Measurements from ENCODE around the gene EPB41. TPM values are rescaled to one million over a fixed set of nuclear protein-coding genes. Genes with fewer than 3 reads are reported as not detected.
"Not testable (repeated sequence)": the region's sequence is repeated elsewhere in the genome, so short reads cannot be mapped to it uniquely, and the experiment has no call there.

The EPB41 gene
- total RNA-seq, 1 donor from 2014 or later: 37.7 TPM

GRCh38 chr1:29126198-29126597 is 211.8 kb downstream of the EPB41 start:
- no peak for DNase-seq (ENCODE audit: low spot score)

- DNase-seq (ENCODE audit: low spot score): no peak
These were observed 214.4 kb downstream of the EPB41 start for GRCh38 chr1:29128739-29129138.

DNA sequence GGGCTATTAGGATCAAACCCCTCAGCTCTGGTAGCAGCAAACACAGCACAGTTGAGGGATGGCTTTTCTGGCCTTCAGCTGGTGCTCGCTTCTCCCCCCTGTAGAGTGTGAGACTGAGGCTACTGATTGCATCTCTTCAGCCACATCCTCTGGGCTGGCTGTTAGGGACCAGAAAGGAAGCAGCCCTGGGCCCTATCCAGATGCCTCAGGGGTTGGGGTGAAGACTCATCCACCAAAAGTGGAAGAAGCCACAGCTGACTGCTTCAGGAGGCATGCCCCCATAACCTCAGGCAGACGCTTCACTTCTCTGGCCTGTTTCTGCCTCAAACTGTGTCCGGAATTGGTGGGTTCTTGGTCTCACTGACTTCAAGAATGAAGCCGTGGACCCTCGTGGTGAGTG is 215.5 kb downstream of the EPB41 start:
- no peak for DNase-seq (ENCODE audit: low spot score)

DNA sequence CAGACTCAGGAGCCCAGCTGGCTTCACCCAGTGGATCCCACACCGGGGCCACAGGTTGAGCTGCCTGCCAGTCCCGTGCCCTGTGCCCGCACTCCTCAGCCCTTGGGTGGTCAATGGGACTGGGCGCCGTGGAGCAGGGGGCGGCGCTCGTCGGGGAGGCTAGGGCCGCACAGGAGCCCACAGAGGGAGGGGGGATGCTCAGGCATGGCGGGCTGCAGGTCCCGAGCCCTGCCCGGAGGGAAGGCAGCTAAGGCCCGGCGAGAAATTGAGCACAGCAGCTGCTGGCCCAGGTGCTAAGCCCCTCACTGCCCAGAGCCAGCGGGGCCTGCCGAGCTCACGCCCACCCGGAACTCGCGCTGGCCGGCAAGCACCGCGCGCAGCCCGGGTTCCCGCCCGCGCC is 216.7 kb downstream of the EPB41 start:
- DNase-seq (ENCODE audit: low spot score): not testable (repeated sequence)

DNA sequence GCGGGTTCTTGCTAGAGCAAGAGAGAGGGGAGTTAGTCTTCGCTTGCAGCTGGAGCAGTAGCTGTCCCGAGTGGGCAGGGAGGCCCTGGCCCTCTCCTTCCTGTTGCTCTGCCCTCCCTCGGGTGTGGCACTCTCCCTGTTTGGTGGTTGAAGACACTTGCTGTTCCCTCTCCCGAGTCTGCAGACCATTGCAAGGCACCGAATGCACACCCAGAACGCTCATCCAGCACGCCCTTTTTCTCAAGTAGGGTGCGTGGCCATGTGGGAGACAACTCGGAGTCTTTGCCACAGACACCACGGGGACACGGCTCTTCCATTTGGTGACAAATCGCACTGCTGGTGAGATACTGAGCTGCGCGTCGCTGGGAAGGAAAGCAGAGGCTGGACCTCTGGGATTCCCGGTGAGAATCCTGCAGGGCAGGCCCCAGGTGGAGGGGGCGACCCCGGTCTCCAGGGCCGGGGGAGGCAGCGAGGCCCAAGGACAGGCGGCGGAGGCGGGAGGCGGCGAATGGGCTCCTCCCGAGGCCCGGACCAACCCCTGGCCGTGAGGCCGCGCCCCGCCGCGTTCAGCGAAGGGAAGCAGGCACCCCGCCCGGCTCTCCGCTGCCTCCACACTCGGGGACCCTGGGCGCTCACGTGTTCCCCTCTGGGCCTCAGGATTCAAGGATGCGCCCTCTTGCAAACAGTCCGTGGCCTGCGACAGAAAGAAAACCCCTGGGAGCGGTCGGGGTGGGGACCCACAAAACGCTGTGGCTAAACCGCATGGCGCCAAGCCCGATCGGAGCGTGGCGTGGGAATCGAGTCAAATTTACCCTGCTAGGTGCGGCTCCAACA is 219.7 kb downstream of the EPB41 start:
- DNase-seq (ENCODE audit: low spot score): no peak

- DNase-seq (ENCODE audit: low spot score): no peak
These were observed 220.3 kb downstream of the EPB41 start for GRCh38 chr1:29134695-29135028.

- no peak for DNase-seq (ENCODE audit: low spot score)
These were observed 222.1 kb downstream of the EPB41 start for GRCh38 chr1:29136391-29136915.

DNA sequence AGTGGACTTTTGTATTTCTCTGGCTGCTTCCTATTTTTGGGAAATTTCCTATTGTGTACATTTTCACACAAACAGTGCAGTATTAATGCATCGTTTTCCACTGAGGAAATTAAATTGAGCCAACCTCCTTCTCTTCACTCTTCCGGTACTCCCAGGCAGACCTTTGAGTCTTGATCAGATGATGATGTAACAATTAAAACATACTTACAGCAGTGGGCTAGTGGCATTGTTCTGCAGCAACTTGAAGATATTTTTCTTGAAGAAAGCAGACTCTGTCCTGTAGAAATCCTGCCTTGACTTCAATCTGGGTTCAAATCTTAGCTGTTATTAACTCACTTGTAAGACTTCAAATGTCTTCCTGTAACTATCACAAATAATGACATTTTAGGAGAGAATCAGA is 228.3 kb downstream of the EPB41 start:
- DNase-seq (ENCODE audit: low spot score): no peak

- DNase-seq (ENCODE audit: low spot score): no peak
These were observed 229.8 kb downstream of the EPB41 start for GRCh38 chr1:29144178-29144577.

GRCh38 chr1:29145739-29146437 is 231.5 kb downstream of the EPB41 start:
- DNase-seq (ENCODE audit: low spot score): no peak

DNA sequence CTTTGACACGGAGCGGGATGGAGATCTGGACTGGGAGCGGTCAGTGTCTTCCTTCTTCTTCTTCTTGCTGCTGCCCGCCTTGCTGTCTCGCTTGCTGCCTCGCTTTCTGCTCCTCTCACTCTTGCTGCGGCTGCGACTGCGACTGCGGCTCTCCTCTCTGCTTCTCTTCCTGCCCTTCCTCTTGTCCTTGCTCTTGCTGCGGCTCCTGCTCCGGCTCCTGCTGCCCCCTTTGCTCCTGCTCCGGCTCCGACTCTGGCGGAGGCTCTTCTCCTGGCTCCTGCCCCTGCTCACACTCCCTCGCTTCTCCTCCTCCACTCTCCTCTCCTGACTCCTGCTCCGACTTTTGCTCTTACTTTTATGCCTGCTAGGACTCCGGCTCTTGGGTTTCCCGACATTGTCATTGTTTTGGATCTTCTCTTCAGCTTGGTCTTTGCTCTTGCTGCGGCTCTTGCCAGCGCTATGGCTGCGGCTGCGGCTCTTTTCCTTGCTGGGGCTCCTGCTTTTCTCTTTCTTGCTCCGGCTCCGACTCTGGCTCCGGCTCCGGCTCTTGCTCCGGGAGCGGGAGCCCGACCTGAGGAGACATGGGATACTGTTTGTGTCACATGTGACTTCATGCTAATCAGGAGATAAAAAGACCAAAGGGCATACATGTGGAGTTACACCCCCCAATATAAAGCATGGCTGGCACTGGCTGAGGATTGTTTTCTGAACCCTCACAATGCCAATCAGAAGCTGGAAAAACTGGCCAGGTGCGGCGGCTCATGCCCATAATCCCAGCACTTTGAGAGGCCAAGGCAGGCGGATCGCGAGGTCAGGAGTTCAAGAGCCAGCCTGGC is 234.5 kb downstream of the EPB41 start:
- no peak for DNase-seq (ENCODE audit: low spot score)

- DNase-seq (ENCODE audit: low spot score): not testable (repeated sequence)
These were observed 236.0 kb downstream of the EPB41 start for GRCh38 chr1:29150346-29150745.

DNA sequence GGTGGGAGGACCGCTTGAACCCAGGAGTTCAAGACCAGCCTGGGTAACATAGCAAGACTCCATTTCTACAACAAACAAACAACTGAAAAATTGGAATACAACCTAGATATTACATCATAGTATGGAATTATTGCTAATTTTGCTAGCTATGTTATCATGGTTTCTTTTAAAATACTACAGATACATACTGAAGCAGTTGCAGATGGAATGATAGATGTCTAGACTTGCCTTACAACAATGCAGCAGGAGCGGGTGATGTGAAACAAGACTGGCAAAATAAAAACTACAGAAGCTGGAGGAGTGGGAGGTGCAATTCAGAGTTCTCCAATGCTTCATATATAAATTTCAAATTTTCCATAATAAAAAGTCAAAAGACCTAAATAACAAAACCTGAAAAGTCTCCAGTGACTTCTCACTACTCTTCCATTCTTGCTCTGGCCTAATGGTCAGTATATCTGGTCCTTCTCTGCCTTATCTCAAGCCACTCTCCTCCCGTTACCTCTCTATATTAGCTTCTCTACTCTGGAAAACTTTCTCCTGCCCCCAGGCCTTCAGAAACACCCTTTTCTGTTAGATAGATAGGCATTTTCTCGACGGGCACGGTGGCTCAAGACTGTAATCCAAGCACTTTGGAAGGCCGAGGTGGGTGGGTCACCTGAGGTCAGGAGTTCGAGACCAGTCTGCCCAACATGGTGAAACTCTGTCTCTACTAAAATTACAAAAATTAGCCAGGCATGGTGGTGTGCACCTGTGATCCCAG is 237.9 kb downstream of the EPB41 start:
- no peak for DNase-seq (ENCODE audit: low spot score)

DNA sequence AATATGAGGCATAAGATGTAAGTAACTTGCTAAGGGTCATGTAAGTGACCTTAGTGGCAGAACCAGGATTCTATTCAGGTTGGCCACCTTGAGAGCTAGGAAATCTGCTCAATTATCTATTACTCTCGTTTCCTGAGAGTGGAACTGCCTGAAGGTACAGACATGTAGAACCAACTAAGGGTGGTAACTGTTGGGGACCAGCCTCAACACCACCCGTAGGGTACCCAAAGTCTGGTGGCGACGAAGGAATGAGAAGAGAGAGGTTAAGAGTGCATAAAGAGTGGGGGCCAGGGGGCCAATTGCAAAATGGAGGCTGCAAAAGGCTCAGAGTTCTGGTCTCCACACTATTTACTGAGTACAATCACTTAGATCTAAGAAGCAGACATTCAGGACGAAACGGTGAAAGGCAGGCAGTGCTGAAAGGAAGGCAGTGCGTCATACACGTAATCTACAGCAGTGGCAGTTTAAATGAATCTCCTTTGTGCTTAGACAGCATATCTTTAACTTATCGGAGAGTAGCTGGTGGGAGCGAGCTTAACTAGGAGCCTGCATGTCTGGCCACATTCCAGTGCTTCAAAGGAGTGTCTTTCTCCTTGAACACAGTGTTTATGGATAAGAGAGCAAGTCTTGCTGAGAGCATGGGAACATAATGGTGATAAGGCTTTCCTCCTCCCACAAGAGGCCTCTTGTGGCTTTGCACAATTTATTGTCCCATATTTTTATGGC is 242.3 kb downstream of the EPB41 start:
- no peak for DNase-seq (ENCODE audit: low spot score)

DNA sequence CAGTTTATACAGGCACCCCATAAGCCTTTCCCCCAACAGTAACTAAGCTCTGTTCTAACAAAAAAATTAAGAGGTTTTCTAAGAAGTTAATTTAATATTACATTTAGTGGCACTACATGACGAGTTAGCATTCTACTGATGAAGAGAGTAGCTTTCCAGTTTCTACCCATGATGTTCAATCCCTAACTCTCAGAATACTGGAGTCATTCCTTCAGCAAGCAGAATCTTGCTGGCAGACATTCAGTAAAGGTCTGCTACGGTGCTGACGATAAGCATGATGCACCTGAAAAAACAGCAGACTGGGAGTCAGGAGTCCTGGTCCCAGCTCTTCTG is 242.9 kb downstream of the EPB41 start:
- DNase-seq (ENCODE audit: low spot score): no peak

- no peak for DNase-seq (ENCODE audit: low spot score)
These were observed 245.4 kb downstream of the EPB41 start for GRCh38 chr1:29159773-29160172.

DNA sequence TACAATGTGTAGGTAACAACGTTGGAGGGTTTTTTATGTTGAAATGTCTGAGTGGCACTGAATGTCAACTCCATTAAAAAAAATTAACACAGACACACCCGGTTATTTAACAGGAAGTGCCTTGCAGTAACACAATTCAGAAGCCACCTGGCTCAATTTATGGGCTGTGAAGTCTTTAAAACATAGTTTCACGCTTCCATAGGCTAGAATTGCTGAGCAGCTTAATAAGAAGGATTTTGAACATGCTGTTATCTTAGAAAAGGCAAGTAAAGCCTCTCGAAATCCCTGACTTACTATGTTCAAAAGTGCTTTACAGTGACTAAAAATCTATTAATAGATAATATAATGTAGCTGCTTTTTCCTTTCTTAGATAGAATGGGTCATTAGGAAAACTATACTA is 247.7 kb downstream of the EPB41 start:
- DNase-seq (ENCODE audit: low spot score): no peak

GRCh38 chr1:29162476-29163138 is 248.2 kb downstream of the EPB41 start:
- no peak for DNase-seq (ENCODE audit: low spot score)

DNA sequence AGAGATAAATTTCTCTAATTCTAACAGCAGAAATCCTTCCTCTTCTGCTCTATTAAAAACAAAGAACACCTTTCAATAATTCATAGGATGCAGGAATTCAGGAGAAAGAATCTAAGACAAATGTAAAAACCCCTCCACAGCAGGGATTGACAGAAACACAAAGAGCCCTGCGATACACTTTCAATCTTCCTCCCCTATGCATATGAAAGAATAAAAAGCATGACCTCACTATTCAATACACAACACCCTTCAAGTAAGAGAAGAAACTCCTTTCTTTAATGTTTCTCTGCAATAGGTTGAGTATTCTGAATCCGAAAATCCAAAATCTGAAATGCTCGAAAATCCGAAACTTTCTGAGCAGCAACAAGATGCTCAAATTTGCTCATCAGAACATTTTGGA is 250.2 kb downstream of the EPB41 start:
- DNase-seq (ENCODE audit: low spot score): no peak

Data from mesenteric fat pad (tissue), 1 donor.